NCI-H187 (cell line): ENCODE data around the gene PLEKHM3.
"Not testable (repeated sequence)": the region's sequence is repeated elsewhere in the genome, so short reads cannot be mapped to it uniquely, and the experiment has no call there.

Source experiments
- DNase-seq, 2 experiments: peaks; one replicate each; lab custom pipeline; 2025; lab: John Stamatoyannopoulos, UW

The PLEKHM3 gene

DNA sequence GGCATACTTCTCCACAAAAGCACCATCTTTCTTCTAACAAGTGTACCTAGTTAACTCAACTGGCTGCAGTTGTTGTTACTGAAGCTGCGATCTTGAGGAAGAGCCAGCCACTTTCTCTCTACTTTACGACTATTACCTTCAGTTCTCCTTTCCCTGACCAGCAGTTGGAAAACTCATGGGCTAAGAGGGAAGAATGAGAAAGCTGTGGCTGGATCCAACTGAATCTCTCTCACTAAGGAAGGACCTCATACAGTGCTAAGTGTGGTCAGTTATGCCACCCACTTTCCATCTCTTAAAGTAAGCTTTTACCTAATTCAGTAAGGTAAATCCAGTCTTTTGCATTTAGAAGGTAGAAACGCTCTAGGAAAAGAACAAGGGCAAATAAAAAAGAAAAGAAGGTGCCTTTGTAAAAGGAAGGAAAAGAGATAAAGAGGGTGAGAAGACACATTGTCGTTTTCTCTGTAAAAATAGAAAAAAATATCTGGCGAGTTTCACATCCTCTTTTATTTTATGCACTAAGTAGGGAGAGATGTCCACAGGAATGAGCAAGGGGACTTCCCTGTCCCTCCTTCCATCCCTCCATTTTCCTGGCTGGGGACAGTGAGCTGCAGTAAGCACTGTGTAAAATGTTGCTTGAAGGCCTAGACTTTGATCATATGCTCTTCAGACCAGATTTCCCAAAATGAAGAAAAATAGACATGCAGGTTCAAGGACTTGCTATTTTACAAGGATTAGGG lies 73.4 kb downstream of the PLEKHM3 start:
- DNase-seq, result no peak

DNA sequence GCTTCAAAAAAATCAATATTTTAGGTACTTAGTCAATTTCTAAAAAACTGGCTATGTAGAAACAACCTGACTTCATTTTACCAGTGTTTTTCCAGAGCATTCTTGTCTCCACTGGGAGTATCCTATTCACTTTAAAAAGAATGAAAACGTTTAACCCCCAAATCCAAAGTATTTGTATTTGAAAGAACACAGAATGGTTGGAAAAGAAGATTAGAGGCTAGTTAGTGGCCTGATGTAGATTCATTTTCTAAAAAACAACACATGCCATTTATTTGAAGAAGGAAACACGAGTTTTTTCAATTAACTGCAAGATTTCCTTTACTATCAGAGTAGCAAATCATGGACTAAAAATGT lies 74.6 kb downstream of the PLEKHM3 start:
- no peak for DNase-seq

DNA sequence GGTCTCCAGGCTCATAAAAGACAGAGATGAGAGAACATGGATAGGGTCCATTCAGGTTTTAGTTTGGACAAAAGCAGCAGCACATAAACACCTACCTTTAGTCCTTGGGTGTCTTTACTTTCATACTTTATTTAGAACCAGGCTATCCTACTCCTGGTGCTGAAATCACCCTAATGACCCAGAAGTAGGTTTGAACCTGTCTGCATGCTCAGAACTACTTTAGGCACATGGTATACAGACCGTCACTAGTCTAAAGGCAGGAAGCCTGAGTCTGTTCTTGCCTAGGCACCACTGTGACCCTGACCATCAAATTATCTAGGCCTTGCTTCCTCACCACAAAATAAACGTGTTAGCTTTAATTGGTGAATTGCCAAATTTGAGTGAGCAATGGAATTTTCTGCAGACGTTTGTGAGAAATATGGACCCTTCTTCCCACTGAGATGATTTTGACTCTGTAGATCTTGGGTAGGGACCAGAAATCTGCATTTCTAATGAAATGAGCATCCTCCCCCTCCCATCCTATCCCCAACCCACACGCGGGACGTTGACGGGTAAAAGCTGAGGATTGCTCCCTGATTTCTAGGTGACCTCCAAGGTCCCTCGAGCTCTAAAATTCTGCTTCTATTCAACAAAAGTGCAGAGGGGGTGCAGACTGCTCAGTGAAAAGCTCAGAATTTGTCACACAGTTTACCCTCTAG lies 75.1 kb downstream of the PLEKHM3 start:
- no peak for DNase-seq

DNA sequence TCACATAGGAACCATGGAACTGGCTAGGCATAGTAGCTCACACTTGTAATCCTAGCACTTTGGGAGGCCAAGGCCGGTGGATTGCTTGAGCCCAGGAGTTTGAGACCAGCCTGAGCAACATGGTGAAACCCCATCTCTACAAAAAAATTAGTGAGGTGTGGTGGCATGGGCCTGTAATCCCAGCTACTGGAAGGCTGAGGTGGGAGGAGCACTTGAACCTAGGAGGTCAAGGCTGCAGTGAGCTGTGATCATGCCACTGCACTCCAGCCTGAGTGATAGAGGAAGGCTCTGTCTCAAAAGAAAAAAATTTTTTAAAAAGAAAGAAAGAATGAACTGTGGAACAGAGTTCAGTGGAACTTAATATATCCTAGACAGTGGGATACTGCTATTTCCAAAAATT lies 76.1 kb downstream of the PLEKHM3 start:
- DNase-seq, result not testable (repeated sequence)

DNA sequence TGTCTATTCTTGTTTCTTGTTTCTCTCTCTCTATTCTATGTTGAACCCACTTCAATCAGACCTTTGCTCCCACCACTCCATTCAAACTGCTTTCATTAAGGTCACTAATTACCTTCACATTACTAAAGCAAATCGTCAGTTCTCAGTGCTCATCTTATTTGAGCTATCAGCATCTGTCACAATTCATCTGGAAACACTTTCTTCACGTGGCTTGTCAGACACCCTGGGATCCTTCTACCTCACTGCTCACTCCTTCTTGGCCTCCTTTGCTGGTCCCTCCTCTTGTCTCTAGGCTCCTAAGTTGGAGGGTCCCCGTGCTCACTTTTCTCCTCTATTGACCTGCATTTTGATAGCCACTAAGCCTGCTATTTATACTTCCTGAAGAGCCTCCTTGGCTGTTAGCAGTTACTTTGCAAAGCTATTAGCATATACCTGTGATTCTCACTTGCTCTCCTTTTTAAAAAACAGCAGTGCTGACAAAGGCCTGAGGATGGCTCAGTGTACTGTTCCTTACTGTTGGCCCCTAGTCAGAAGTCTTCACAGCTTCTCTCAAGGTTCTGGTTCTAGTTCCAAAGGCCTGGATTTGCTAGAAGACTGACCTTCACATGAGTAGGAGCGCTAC lies 80.2 kb downstream of the PLEKHM3 start:
- no peak for DNase-seq

DNA sequence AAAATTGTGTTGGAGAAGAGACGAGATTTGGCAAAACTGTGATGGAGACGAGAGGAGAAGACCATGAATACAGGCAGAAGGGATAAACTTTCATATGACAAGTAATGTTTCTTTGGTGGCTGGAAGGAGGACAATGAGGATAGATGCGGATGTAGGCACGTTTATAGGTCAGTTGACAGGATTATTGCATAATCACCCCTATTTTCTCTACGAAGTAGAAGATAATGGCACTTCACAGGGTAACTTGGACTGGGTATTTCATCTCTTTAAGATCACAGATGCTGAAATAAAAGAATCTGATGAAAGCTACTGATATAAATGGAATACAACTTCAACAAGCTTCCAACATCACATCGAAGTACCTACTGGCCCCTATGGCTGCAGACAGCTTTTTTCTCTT lies 81.0 kb downstream of the PLEKHM3 start:
- DNase-seq, result no peak

DNA sequence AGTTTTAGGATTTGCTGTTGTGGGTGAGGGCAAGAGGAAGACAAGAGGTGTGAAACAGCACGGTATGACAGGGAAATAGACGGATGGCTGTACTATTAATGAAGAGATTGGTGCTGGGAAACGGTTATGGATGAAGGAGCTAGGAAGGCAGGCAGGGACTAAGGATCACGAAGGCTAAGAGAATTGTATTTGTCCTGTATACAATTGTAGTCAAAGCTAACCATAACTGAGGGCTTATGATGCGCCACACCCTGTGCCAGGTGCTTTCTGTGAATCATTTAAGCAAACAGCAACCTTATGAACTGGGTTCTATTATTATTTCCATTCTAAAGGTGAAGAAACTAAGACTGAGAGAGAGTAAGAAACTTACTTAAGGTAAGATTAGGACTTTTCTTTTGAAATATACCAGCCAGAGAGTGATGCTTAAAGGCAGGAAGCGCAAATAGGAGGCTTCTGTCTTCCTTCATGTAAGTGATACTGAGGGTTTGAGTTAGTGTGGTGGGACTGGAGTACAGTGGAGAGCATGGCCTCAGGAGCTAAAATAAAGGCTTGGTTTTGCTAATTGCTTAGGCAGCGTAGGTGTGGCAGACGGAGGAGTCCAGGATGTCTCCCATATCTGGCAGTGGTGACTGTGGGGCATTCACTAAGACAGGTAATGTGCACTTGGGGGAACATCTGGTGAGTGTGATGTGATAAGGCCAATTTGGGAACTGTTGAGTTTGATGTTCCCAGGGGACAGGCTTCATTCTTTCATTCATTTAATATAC lies 85.8 kb downstream of the PLEKHM3 start:
- no peak for DNase-seq

DNA sequence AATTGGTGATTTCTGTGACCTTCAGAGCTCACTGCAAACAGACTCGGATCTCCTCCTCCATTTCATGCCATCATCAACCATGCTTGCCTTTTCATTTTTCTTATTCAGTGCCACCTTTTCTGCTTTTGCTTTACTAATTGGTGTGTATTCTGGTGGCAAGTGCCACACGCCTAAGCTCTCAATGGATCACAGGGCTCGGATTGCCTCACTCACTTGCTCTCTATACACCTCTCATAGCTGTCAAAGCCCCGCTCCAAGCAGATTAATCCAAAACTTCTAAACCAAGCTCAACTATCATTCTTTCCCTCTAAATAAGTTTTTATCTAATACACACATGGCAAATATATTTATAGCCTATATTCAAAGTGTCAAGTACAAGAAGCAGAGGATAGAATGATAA lies 86.4 kb downstream of the PLEKHM3 start:
- DNase-seq, result no peak

DNA sequence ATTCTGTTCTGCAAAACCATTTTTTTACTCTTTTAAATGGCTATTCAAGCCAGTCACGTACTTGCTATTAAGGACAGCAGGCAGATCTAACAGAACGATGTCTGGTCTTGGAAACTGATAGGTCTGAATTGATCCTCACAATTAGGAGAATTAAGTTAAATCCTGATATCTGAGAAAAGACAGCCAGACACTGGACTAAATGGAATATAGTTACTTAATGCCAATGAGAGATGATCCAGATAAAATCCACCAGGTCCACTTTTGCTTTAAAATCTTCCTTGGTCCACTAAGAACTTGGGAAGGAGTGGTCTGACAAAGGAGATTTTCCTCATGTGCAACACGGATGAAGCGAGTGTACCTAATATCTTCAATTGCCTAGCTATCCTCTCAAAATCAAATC lies 86.9 kb downstream of the PLEKHM3 start:
- DNase-seq, result no peak

DNA sequence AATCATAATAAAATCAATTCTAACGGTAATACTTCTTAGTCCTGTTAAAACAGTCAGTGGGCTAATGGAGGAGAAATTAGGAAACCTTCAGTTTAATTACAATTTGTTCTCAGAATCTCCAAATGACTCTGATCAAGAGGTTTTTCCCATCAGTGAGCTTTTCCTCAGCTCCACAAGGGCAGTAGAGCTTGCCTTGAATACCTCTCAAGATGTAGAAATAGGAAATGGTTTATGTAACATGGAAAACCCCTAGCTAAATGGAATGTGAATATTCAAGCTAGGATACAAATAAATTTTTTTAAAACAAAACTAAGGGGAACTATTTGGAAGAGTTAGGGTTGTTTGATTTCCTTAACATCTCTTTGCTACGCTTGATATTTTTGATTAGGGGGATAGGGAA lies 87.5 kb downstream of the PLEKHM3 start:
- DNase-seq, result no peak

DNA sequence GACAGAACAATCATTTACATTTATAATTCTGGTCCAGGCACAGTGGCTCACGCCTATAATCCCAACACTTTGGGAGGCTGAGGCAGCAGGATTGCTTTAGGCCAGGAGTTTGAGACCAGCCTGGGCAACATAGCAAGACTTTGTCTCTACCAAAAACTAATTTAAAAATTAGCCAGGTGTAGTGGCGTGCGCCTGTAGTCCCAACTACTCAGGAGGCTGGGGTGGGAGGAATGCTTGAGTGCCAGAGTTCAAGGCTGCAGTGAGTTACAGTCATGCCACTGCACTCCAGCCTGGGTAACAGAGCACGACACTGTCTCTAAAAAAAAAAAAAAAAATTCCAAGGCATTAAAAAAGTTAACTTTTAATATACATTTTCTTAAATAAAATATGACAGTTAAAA lies 88.1 kb downstream of the PLEKHM3 start:
- no peak for DNase-seq

DNA sequence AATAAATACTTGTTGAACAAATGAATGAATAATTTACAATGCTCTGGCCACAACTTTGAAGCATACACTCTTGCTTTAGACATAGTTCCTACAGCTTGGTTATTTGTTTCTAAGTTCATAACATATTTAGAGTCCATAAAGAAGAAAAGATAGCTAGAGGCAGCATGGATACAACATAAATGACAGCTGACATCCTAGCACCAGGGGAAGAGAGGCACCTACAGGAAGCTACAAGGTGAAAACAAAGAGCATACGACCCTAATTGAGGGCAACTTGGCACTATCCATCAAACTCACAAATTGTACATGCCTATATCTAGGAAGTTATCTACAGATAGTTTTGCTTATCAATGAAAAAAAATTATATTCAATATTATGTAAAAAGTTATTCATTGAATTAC lies 88.9 kb downstream of the PLEKHM3 start:
- no peak for DNase-seq

DNA sequence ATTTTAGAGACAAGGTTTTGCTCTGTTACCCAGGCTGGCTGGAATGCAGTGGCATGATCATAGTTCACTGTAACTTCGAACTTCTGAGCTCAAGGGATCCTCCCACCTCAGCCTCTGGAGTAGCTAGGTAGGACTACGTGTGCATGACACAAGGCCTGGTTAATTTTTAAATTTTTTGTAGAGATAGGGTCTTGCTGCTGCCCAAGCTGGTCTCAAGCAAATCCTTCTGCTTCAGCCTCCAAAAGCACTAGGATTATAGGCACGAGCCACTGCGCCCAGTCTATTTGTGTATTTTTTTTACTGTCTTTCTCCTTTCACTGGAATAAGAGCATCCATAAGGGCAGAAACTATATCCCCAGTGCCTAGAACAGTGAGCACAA lies 89.3 kb downstream of the PLEKHM3 start:
- no peak for DNase-seq

DNA sequence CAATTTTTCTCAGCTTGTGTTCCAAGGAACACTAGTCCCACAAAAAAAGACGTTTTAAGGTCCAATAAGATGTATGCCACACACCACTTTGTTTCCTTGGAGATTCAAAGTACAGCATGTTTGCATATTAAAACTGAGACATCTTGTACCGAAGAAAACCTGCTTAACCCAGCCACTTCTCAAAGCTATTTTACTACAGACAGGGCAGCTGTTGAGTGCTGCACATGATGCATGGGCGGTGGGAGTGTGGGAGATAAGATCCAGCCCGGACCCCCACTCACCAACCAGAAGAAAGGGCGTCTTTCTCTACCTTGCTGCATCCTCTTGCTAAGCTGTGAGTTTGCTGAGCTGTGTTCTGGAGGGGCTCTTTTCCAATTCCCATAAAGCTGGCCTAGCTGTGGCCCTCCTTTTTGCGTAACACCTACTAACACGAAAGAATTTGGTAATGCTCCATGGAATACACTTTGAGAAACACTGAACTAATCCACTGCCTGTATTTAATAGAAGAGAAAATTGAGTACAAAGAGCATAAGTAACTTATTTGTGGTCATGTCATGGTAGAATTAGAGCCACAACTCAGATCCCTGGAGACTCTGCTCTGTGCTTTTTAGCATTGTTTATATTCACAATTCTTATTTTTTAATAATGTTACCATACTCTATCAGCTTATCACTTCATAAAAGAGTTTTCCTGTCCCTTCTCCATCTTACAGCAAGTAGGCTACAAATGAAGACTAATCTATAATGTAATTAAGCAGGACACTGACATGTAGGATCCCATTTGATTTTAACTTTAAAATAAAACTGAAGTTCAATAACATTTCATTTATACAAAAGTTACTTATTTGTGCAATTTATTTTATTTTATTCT lies 90.0 kb downstream of the PLEKHM3 start:
- no peak for DNase-seq

DNA sequence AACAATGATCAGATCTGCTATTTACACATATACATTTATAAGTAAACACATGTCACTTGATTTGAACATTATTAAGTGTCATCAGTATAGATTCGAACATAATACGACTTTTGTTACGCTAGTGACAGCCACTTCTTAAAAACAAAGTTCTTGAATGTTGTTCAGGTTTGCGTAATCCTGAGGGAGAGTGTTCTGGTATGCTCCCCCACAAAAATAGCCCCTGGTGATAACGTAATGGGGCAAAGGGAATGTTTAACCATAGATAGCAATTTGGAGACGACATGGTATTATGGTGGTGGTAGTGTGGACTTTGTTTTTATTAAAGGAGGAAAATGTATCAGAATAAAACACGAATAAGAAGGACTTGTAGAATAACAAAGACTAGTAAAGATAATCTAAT lies 90.6 kb downstream of the PLEKHM3 start:
- DNase-seq, result no peak

DNA sequence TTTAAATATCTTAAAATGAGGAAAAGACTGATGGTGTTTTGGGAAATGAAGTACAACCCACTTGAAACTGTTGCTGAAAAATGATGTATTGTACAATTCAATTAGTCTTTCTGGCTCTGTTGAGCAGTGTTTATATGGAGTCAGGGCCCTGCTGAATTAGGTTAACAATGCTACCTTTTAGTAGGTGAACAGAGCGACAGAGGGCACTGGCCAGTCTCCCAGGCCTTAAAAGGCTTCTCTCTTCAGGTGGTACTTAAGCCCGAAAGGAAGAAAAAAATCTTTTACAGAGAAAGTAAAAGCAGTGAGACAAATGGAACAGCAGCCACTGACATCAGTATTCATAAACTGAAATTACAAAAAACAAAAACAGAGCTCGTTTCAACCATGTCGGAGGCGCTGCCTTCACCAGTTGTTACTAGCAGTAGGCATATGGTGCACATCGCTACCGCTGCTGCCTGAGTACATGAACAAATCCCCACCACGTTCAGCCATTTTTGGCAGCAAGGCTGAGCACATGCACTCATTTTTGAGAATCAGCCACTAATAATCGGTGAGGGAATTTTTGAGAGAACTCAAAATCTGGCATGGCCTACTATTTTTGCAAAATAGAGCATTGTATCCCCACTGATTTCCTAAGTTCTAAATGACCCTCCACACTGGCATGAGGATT lies 91.8 kb downstream of the PLEKHM3 start:
- no peak for DNase-seq

DNA sequence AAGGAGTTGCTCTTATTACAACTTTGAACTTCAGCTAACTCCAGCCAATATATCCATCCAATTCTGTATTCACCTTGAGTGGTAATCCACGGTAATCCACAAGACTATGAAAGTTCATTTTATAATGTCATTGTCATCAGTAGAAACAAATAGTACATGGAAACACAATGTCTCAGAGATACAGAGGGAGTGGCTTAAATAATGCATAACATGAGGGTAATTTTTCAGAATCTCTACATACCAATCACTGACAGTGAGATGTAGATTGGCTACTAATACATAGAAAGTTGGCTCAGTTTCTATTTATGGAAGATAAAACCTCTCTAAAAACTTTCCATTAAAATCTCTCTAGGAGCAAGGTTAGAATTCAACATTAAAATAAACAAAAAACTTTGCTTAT lies 93.2 kb downstream of the PLEKHM3 start:
- DNase-seq, result no peak

DNA sequence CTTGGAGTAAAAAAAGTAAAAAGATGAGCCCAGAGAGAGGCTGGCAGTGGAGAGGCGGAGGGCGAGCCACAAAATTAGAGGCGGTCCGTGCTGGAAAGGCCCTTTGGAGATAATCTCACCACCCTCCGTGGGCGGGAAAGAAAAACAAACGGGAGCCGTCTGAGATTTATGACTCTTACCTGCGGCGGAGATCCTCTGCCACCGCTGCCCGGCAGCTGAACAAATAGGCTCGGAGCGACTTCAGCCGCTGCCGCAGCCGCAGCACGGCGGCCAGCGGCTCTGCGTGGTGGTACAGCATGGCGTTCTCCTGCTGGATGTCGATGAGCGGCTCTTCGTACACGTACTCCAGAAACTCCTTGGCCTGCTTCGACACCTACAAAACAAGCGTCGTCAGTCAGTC lies 94.6 kb downstream of the PLEKHM3 start:
- peak; percentile 49 to 81 for DNase-seq

DNA sequence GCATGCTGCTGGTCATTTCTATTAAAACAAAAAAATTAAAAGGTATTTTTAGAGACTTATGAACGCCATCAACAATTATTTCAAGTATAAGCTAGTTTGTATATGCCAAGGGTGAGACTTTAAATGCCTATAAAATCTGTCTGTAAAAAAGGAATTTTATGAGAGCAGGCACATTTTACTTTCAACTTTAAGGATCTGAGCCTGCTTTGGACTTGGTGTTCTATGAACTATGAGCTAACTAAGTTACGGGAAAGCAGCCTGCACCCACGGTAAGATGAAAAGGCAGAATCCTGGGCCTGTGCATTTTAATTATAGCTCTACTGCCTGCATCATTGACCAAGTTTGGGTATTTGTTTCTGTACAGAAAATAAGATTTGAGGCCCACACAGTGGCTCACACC lies 95.4 kb downstream of the PLEKHM3 start:
- DNase-seq, result no peak

DNA sequence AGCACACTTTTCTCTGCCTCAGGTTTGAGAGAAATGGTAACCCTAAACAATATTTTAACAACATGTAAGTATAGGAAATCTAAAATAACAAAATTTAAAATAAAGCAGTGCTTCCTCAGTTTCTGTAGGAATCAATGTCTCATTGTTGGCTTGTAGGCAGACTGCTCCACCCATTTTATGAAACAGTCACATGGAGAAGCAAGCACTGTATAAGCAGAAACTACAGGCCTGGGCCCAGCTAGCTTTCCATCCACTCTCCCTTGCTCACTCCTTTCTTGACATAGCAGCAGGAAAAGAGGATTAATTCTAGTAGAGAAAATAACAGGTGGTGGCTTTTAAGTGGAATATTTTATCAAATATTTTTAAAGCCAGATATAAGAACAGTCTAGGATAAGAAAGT lies 97.2 kb downstream of the PLEKHM3 start:
- no peak for DNase-seq

DNA sequence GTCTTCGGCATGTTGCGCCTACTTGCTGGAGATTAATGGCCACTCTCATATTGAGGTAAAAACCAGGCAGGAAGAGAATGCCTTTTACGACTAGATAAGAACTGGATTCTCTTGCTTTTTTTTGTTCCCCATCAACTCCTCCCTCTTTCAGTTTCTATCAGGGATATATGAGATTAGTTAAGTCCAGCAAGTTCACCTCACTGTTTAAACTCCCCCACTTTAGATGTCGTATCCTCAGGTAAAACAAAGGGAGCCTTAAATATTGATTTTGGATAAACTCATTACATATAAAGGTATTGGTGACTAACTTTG lies 98.4 kb downstream of the PLEKHM3 start:
- no peak for DNase-seq
